GM11168 (cell line): ENCODE measurements around the gene TMEM233.

Experiments
- in situ Hi-C: fragments of 300-500 bp; cut with MboI; formaldehyde crosslinking; loops from one replicate; pipeline ENCODE4 v1.12.0; 2022; ENCODE audit warnings: low sequenced_read_pairs; ENCODE audit not compliant: unreplicated experiment

Gene TMEM233

DNA sequence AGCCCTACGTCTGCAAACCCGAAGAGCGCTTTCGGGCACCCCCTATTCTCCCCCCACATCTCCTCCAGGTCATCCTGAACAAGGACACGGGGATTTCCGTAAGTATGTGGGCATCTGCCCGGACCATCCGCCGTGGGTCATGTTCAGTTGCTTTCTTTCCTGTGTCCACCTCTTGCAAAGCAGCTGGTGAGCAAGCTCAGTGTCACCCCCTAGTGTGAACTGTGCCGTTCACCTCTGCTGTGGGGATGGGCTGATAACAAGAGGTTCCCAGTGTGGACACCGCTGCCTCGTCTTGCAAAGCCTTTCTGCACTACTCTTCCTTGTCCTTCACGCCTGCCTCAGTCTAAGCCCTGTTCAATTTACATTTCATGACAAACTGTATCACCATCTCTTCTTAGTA lies 83.0 kb downstream of the TMEM233 start:
- in situ Hi-C loops: no loop called here

DNA sequence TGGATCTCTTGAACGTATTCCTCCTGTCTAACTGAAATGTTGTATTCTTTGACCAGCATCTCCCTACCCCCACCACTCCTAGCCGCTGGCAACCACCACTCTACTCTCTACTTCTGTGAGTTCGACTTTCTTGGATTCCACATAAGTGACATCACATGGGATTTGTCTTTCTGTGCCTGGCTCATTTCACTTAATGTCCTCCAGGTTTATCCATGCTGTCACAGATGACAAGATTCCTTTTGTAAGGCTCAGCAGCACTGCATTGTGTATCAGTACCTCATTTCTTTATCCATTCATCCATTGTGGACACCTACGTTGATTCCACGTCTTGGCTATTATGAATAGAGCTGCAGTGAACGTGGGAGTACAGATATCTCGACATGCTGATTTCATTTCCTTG lies 84.9 kb downstream of the TMEM233 start:
- in situ Hi-C loops: no loop called here

- in situ Hi-C loops: no loop called here
Measured at GRCh38 chr12:119679081-119679480, 85.5 kb downstream of the TMEM233 start.

GRCh38 chr12:119679490-119679889 lies 85.9 kb downstream of the TMEM233 start:
- in situ Hi-C loops: no loop called here

GRCh38 chr12:119681111-119681510 lies 87.5 kb downstream of the TMEM233 start:
- in situ Hi-C loops: no loop called here

GRCh38 chr12:119681728-119682638 lies 88.4 kb downstream of the TMEM233 start:
- in situ Hi-C loops: no loop called here

- in situ Hi-C loops: no loop called here
Measured at GRCh38 chr12:119682639-119683252, 89.2 kb downstream of the TMEM233 start.

GRCh38 chr12:119683413-119683812 lies 89.8 kb downstream of the TMEM233 start:
- in situ Hi-C loops: no loop called here

GRCh38 chr12:119683816-119684215 lies 90.2 kb downstream of the TMEM233 start:
- in situ Hi-C loops: no loop called here

DNA sequence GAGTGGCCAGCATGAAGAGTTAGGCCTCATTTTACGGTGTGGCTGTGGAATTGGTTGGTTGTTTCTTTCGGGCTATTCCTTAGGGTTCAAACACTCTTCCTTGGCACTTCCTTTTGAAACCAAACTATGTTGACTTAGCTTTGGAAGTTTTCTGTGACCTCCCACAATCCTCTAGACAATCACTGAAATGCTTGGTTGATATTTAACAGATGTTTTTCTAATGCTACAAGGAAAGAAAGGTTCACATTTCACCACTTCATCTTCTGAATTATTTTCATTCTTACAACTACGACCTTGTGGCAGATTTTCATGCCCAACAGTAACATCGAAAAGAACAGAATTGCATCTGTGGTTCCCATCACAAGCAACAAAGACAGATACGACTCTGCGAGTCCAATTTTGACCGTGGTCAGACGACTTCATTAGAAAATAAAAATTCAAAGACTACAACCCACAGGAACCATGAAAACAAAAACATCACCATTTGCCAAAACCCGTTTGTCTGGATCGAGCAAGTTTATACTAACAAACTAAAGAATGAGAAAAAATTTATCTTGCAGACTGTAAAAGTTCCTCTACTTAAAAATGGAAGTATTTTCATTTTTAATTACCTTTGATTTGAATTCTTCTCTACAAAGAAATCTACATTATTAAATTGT lies 91.3 kb downstream of the TMEM233 start:
- in situ Hi-C loops: no loop called here

DNA sequence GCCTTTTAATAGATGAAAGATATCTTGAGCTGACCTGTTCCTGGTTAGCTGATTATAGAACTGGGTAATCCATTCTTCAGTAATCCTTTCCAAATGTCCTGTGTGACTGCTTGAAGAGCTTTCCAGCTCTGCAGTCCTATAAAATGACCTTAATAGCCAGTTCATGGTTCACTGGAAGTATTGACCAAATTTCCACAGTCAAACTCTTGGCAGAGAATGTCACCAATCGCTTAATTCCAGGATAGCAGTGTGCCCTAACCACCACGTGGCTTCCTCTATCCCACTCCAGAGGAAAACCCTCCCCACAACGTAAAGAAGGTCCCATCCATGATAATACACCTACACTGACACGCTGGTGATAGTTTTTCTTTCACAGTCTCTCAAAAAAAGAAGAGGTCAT lies 91.8 kb downstream of the TMEM233 start:
- in situ Hi-C loops: no loop called here

- in situ Hi-C loops: no loop called here
Measured at GRCh38 chr12:119686355-119686754, 92.8 kb downstream of the TMEM233 start.

DNA sequence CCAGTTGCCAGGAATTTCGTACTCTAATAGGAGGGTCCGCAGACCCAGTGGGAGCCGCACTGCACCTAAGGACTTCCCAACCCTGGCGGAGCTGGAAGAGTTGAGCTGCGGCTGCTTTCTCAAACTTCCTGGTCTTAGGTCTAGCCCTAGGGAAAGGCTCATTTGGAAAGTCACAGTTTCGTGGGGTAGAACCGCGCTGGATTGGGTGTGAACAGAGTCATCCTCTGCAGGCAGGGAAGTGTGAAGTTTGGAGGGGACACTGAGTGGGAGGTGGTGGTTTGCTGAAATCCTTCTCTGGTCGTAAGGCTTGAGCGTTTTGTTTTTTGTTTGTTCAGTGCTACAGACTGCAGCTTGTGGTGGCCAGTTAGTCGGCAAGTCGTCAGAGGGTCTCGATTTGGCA lies 93.2 kb downstream of the TMEM233 start:
- in situ Hi-C loops: no loop called here

DNA sequence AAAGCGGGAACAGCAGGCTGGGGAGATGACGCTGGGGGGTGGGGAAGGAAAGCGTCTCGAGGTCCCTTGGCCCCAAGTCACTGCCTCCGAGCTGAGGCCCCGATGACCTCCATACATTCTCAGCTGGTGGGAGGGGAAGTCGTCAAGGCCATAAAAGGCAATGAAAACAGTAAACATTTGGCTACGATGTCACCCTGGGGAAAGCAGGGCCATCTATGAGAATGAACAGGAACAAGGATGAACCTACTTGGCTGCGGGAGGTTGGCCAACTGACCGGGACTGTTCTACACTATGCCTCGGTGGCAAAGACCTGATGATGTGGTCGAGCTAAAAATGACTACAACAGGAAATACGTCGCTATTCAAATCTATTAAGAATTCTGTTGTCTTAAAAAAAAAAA lies 93.8 kb downstream of the TMEM233 start:
- in situ Hi-C loops: no loop called here

GRCh38 chr12:119687879-119688278 lies 94.3 kb downstream of the TMEM233 start:
- in situ Hi-C loops: no loop called here

DNA sequence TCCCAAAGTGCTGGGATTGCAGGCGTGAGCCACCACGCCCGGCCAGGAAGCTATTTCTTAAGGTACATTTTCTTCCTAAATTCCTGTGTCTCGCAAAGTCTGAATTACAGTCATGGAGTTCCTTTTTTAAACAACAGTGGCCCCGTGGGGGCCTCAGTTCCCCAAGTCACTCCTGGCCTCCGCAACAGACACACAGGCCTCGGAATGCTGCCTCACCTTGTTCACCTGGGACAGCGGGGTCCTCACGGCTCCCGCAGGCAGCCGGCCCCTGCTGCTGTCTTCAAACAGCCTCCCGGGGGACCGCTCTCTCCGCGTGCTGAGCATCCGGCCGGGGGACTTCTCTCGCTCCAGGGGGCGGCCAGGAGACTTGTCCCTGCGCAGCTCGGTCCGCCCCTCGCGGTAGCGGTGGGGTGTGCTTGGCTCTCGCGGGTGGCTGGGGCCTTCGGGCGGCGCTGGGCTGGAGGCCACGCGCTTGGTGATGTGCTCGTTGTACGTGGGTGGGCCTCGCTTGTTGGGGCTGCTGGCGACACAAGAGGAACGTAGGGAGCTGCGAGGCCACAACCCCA lies 96.4 kb downstream of the TMEM233 start:
- in situ Hi-C loops: no loop called here

GRCh38 chr12:119691202-119691810 lies 97.7 kb downstream of the TMEM233 start:
- in situ Hi-C loops: no loop called here

DNA sequence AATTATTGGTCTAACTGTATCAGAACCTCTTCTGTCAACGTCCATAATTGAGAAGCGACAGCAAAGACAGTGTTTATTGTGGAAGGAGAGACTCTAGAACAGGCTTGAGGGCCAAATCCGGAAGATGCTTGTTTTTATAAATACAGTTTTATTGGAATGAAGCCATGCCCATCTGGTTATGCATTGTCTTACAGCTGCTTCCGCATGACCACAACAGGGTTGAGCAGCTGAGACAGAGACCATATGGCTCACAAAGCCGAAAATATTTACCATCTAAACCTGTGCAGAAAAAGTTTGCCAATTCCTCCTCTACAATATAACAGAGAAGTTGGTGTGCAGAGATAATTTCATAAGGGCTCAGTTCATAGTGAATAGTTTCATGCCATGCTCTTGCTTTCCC lies 98.8 kb downstream of the TMEM233 start:
- in situ Hi-C loops: no loop called here
